IMR-90 (cell line): ENCODE results near the gene PIGC. TPM values are rescaled to one million over a fixed set of nuclear protein-coding genes. Genes with fewer than 3 reads are reported as not detected.

Experiments used
- ATAC-seq: fragments of 200-7000 bp; cut with Tn5 transposase; 2 replicates; pipeline ENCODE4 v1.9.1; 2020; ENCODE audit warnings: low read depth, mild to moderate bottlenecking, moderate library complexity
- BruUV-seq: library from RNA; stranded (reverse); fragments of 400-500 nt; replicated peaks from 2 replicates; lab custom pipeline; 2021; lab: Mats Ljungman, UMichigan
- CTCF ChIA-PET: fragments of 300-600 bp; formaldehyde crosslinking; extraction: SDS; loops from one replicate; lab custom pipeline; 2021; ENCODE audit warnings: antibody characterized with exemption; lab: Yijun Ruan, JAX
- POLR2A ChIA-PET: fragments of 300-600 bp; sonication (Branson Sonifier 250); formaldehyde crosslinking; loops from one replicate; lab custom pipeline; 2022; ENCODE audit warnings: antibody characterized with exemption; ENCODE audit not compliant: unreplicated experiment; lab: Charles Lee
- DNase-seq: peaks from one replicate; pipeline ENCODE4 v3.0.0; 2013
- H2AFZ ChIP-seq: replicated peaks from 2 replicates; pipeline ENCODE3; 2013; ENCODE audit warnings: low read length, mild to moderate bottlenecking; ENCODE audit not compliant: poor library complexity
- H2AK5ac ChIP-seq: 2 replicates; pipeline ENCODE4 v1.6.1; 2013; ENCODE audit warnings: low read depth, low read length, inconsistent platforms
- H2AK9ac ChIP-seq: replicated peaks from 2 replicates; pipeline ENCODE3; 2013; ENCODE audit warnings: mild to moderate bottlenecking, low read depth, low read length, moderate library complexity; ENCODE audit not compliant: poor library complexity
- H2BK120ac ChIP-seq: 2 replicates; pipeline ENCODE4 v1.6.1; 2013; ENCODE audit warnings: low read depth, low read length, inconsistent platforms
- H2BK15ac ChIP-seq: 3 replicates; pipeline ENCODE4 v1.6.1; 2013; ENCODE audit warnings: low read depth, low read length, inconsistent platforms
- H2BK20ac ChIP-seq: 2 replicates; pipeline ENCODE4 v1.6.1; 2013; ENCODE audit warnings: low read depth, mild to moderate bottlenecking, inconsistent platforms, low read length, moderate library complexity
- H2BK5ac ChIP-seq: 2 replicates; pipeline ENCODE4 v1.6.1; 2013; ENCODE audit warnings: mild to moderate bottlenecking, low read depth, low read length, inconsistent platforms; ENCODE audit not compliant: poor library complexity, severe bottlenecking
- H3K14ac ChIP-seq: replicated peaks from 2 replicates; pipeline ENCODE4 v1.6.1; 2013; ENCODE audit warnings: low read depth, low read length, inconsistent platforms
- H3K18ac ChIP-seq: 2 replicates; pipeline ENCODE4 v1.6.1; 2013; ENCODE audit warnings: low read depth, low read length, control low read depth
- H3K23ac ChIP-seq: 2 replicates; pipeline ENCODE4 v1.6.1; 2013; ENCODE audit warnings: low read depth, low read length, inconsistent platforms
- H3K27ac ChIP-seq: 2 replicates; pipeline ENCODE4 v1.5.1; 2013; ENCODE audit warnings: mild to moderate bottlenecking, control low read depth, low read length; ENCODE audit not compliant: insufficient read depth
- H3K27me3 ChIP-seq: 2 replicates; pipeline ENCODE4 v1.6.1; 2013; ENCODE audit warnings: low read length; ENCODE audit not compliant: control insufficient read depth, insufficient read depth
- H3K36me3 ChIP-seq: 2 replicates; pipeline ENCODE4 v1.6.1; 2013; ENCODE audit warnings: low read length, mixed read lengths; ENCODE audit not compliant: control insufficient read depth, insufficient read depth
- H3K4ac ChIP-seq: 2 replicates; pipeline ENCODE4 v1.6.1; 2013; ENCODE audit warnings: low read depth, low read length, inconsistent platforms
- H3K4me1 ChIP-seq: 2 replicates; pipeline ENCODE4 v1.6.1; 2013; ENCODE audit warnings: low read length, mixed read lengths; ENCODE audit not compliant: control insufficient read depth, insufficient read depth
- H3K4me2 ChIP-seq: 2 replicates; pipeline ENCODE4 v1.6.1; 2013; ENCODE audit warnings: low read depth, mild to moderate bottlenecking, control low read depth, low read length, moderate library complexity
- H3K4me3 ChIP-seq: 2 replicates; pipeline ENCODE4 v1.5.1; 2013; ENCODE audit warnings: low read depth, mild to moderate bottlenecking, control low read depth, low read length, moderate library complexity; ENCODE audit not compliant: insufficient read depth
- H3K56ac ChIP-seq: 2 replicates; pipeline ENCODE4 v1.6.1; 2013; ENCODE audit warnings: low read length, inconsistent platforms; ENCODE audit not compliant: insufficient read depth; ENCODE audit errors: extremely low read depth
- H3K79me1 ChIP-seq, 2 experiments: 2 replicates each; pipeline ENCODE4 v1.6.1; 2013; ENCODE audit warnings: low read length in 2 of 2, inconsistent platforms in 1 of 2, low read depth in 1 of 2
- H3K9ac ChIP-seq: 2 replicates; pipeline ENCODE4 v1.6.1; 2013; ENCODE audit warnings: low read depth, low read length, control low read depth
- H3K9me1 ChIP-seq: 2 replicates; pipeline ENCODE4 v1.6.1; 2013; ENCODE audit warnings: low read length, inconsistent platforms; ENCODE audit not compliant: insufficient read depth
- H3K9me3 ChIP-seq: 2 replicates; pipeline ENCODE4 v1.6.1; 2013; ENCODE audit warnings: low read length; ENCODE audit not compliant: control insufficient read depth, insufficient read depth
- H4K20me1 ChIP-seq: 2 replicates; pipeline ENCODE4 v1.6.1; 2013; ENCODE audit warnings: low read length, inconsistent platforms; ENCODE audit not compliant: insufficient read depth
- H4K5ac ChIP-seq: 2 replicates; pipeline ENCODE4 v1.6.1; 2013; ENCODE audit warnings: mild to moderate bottlenecking, low read depth, low read length, control low read depth
- H4K8ac ChIP-seq, 2 experiments: 2 replicates each; pipeline ENCODE4 v1.6.1; 2013; ENCODE audit warnings: low read depth in 2 of 2, low read length in 2 of 2, control low read depth in 1 of 2, inconsistent platforms in 1 of 2
- H4K91ac ChIP-seq: 2 replicates; pipeline ENCODE4 v1.6.1; 2013; ENCODE audit warnings: low read depth, low read length, inconsistent platforms; ENCODE audit not compliant: insufficient read depth
- NFE2L2 ChIP-seq: fragments of 150-350 bp; IDR thresholded peaks from 2 replicates; pipeline ENCODE4 v1.6.1; 2016; ENCODE audit warnings: low read depth, mild to moderate bottlenecking, low read length
- WGBS, 2 experiments: methylation state at CpG; one replicate each; pipeline versions ENCODE4 v1.1.5 to v1.1.7; 2013; ENCODE audit warnings: missing lambda C conversion rate in 2 of 2; ENCODE audit not compliant: insufficient read length in 1 of 2; ENCODE audit errors: extremely low coverage in 2 of 2; 5-methylcytosine and 5-hydroxymethylcytosine counted together
- dilution Hi-C: fragments of 300-500 bp; cut with HindIII; formaldehyde crosslinking; loops from one replicate; pipeline ENCODE4 v1.14.3; 2018; ENCODE audit warnings: low sequenced_read_pairs; ENCODE audit not compliant: unreplicated experiment
- in situ Hi-C: fragments of 300-500 bp; cut with MboI; formaldehyde crosslinking; loops from 3 replicates; pipeline ENCODE4 v1.14.3; 2019; ENCODE audit warnings: low sequenced_read_pairs, inconsistent platforms, mixed read lengths
- intact Hi-C: fragments of 100-400 bp; cut with micrococcal nuclease; formaldehyde crosslinking; loops from 2 replicates; pipeline ENCODE4 v1.10.0; 2022
- polyA plus RNA-seq, 3 experiments: library from polyadenylated mRNA; depleted of rRNA; stranded (reverse); fragments of >200 nt; gene quantifications; 2 replicates each; pipeline ENCODE4 v1.2.3, GENCODE V29; 2012; ENCODE audit warnings: low replicate concordance in 1 of 3
- total RNA-seq: library from RNA; depleted of rRNA; stranded (reverse); fragments of >200 nt; gene quantifications from 2 replicates; pipeline ENCODE4 v1.2.3, GENCODE V29; 2012

The PIGC gene
- total and polyA plus RNA-seq, 2 of the 4 experiments (the other 2 are of a cell fraction) = 14.9 to 15.8 TPM

DNA sequence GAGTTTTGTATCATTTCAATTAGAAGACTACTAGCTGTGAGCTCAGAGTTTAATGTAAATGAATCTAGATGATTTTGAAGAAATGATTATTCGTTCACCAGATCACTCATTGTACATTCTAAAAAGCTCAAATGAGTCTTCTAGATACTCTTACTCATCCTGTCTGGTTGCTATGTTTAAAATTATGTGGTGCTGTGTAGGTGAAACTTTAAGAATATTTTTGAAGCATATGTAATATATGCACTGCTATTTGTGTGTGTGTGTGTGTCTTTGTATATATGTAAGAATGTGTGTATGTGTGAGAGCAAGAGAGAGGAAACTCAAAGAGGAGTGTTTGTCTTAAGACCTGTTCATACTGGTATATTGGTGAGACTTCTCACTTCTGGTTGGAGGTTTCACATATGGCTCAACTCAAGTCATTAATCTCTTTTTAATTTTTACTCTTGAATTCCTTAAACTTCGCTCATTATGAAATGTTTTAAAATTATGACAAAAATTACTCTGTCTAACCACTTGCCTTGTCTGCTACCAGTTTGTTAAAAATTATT is 32.0 kb downstream of the PIGC start:
- H3K27me3 ChIP-seq = no peaks in the 10 kb centered on the region
- no TSS peak for BruUV-seq
- no peaks in the 10 kb centered on the region for H3K36me3 ChIP-seq
- no peak overlapping the region for H4K5ac ChIP-seq
- H2BK20ac ChIP-seq = no peak overlapping the region
- no peak overlapping the region for H3K18ac ChIP-seq
- no peaks in the 10 kb centered on the region for H3K9me1 ChIP-seq
- H3K9me3 ChIP-seq = no peaks in the 10 kb centered on the region
- intact Hi-C loops = no loop called here
- no peak overlapping the region for H2BK5ac ChIP-seq
- H4K91ac ChIP-seq = no peak overlapping the region
- H4K20me1 ChIP-seq = no peaks in the 10 kb centered on the region
- no peak overlapping the region for H3K56ac ChIP-seq
- no peak overlapping the region for H3K4ac ChIP-seq
- no peak overlapping the region for H2AFZ ChIP-seq
- CTCF ChIA-PET = interaction anchor here (0.6 kb wide), 1 partner anchor 674 kb away, joined by 3 read pairs; no protein-coding TSS in a partner anchor
- in situ Hi-C loops = loop anchor here (25.0 kb wide), 1 partner anchor 600 kb away; no protein-coding TSS in a partner anchor
- H2BK120ac ChIP-seq = no peak overlapping the region
- no peak overlapping the region for H3K9ac ChIP-seq
- H2AK5ac ChIP-seq = no peak overlapping the region
- dilution Hi-C loops = no loop called here
- H3K4me3 ChIP-seq = no peak overlapping the region
- no peak overlapping the region for H3K27ac ChIP-seq
- no peak for TF ChIP-seq NFE2L2
- no peak overlapping the region for H2BK15ac ChIP-seq
- H3K23ac ChIP-seq = no peak overlapping the region
- H2AK9ac ChIP-seq = no peak overlapping the region
- DNase-seq = no peak
- WGBS, 2 experiments = no CpG with 5 or more reads among the region's 2 CpGs
- POLR2A ChIA-PET = no interaction called here
- H3K79me1 ChIP-seq = no peaks in the 10 kb centered on the region
- H4K8ac ChIP-seq = no peak overlapping the region
- no peak for ATAC-seq
- H3K14ac ChIP-seq = no peak overlapping the region
- H3K4me1 ChIP-seq = no peaks in the 10 kb centered on the region
- H3K4me2 ChIP-seq = no peak overlapping the region
